MM.1S (cell line): ENCODE data around the gene PLSCR4.

Source experiments
- EZH2 ChIP-seq: fragments of 300-600 bp; sonication (generic); optimal IDR thresholded peaks from 2 replicates; pipeline ENCODE3; 2017; ENCODE audit warnings: low read depth, mild to moderate bottlenecking, antibody characterized with exemption, low read length, mixed read lengths
- EZH2phosphoT487 ChIP-seq: fragments of 300-600 bp; sonication (generic); IDR thresholded peaks from 2 replicates; pipeline ENCODE4 v1.6.1; 2018; ENCODE audit warnings: antibody characterized with exemption, low read length

GRCh38 chr3:146241523-146242240 is 9.2 kb downstream of the PLSCR4 start:
- TF ChIP-seq EZH2 (no peak), EZH2phosphoT487 (no peak)
